ENCODE data around the gene MPI. TPM values are rescaled to one million over a fixed set of nuclear protein-coding genes. Genes with fewer than 3 reads are reported as not detected.

MPI gene
- total RNA-seq, 1 donor: 48.3 TPM

DNA sequence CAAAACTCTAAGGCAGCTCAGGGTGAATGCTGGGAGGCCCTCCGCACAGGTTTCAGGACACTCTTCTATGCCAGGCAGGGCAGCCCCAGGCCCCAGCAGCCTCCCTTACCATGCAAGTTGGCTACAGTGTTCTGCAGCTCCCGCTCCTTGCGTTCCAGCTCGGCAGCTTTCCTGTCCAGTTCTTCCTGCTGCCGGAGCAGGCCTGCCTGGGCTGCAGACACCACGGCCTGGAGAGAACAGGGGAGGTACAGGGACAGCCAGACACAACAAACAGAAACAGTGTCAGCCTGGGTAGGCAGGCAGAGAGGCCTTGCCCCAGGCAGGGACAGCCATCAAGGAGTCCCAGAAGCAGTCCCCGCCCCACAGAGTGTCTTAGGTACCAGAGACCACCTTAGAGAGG is 37.9 kb upstream of the MPI start:
- no peak overlapping the region for H3K4me3 ChIP-seq (ENCODE audit: low read depth, low read length)
- no peak for DNase-seq (ENCODE audit: low read depth)
- TF ChIP-seq, protein P1, sequence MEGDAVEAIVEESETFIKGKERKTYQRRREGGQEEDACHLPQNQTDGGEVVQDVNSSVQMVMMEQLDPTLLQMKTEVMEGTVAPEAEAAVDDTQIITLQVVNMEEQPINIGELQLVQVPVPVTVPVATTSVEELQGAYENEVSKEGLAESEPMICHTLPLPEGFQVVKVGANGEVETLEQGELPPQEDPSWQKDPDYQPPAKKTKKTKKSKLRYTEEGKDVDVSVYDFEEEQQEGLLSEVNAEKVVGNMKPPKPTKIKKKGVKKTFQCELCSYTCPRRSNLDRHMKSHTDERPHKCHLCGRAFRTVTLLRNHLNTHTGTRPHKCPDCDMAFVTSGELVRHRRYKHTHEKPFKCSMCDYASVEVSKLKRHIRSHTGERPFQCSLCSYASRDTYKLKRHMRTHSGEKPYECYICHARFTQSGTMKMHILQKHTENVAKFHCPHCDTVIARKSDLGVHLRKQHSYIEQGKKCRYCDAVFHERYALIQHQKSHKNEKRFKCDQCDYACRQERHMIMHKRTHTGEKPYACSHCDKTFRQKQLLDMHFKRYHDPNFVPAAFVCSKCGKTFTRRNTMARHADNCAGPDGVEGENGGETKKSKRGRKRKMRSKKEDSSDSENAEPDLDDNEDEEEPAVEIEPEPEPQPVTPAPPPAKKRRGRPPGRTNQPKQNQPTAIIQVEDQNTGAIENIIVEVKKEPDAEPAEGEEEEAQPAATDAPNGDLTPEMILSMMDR (IDR thresholded peaks at IDR 0.05; ENCODE audit: insufficient read depth, low read length): no peak

DNA sequence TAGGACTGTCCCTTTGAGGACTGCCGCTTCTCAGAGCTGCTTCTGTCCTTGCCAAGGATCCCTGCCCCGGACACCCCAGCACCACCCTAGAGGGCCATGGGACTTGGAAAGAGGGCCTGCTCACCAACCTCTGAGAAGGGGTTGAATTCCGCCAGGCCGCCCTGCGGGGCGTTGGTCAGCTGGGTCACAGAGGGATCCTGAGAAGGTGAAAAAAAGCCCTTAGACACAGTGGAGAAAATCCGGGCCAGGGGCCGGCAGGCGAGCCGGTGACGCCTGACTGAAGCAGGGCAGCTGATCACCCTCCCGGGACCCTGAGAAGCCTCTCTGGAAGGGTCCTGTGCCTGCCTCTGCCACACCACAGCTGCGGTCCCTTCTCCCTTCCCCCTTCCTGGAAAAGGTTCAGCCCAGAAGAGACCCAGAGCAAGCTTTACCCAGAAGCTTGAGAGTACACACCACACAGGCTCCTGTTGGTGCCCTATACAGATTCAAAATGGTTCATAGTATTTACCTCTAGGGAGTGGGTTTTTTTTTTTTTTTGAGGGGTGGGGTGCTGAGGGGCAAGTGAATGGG is 35.3 kb upstream of the MPI start:
- TF ChIP-seq, protein P1 (IDR thresholded peaks at IDR 0.05; ENCODE audit: insufficient read depth, low read length): no peak
- no peak for DNase-seq (ENCODE audit: low read depth)
- no peak overlapping the region for H3K4me3 ChIP-seq (ENCODE audit: low read depth, low read length)

DNA sequence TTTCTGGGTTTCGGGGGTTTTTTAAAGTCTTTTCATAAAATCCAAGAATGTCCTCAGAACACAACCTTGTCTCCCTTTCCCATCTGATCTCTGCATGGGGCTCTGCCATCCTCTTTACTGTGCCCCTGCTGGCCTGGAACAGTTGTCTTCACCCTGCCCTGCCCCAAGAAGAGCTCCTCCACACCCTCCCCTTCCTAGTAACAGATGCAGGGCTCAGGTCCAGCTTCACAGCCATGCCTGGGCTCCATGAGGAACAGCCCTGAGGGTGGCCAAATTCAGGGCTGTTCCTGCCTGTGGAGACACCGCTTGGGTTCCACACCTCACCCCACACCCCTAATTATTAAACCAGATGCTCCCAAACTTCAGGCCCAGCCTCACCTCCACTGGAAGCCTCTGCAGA is 34.0 kb upstream of the MPI start:
- no peak for DNase-seq (ENCODE audit: low read depth)
- no peak overlapping the region for H3K4me3 ChIP-seq (ENCODE audit: low read depth, low read length)
- TF ChIP-seq, protein P1 (IDR thresholded peaks at IDR 0.05; ENCODE audit: insufficient read depth, low read length): no peak

DNA sequence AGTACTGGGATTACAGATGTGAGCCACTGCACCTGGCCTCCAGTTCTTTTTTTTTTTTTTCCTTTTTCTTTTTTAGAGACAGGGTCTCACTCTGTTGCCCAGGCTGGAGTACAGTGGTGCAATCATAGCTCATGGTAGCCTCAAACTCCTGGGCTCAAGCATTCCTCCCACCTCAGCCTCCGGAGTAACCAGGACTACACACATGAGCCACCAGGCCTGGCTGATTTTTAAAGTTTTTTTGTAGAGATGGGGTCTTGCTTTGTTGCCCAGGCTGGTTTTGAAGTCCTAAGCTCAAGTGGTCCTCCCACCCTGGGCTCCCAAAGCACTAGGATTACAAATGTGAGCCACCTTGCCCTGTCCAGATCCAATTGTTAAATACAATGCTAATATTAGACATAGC is 33.3 kb upstream of the MPI start:
- TF ChIP-seq, protein P1 (IDR thresholded peaks at IDR 0.05; ENCODE audit: insufficient read depth, low read length): no peak
- DNase-seq (ENCODE audit: low read depth): no peak

DNA sequence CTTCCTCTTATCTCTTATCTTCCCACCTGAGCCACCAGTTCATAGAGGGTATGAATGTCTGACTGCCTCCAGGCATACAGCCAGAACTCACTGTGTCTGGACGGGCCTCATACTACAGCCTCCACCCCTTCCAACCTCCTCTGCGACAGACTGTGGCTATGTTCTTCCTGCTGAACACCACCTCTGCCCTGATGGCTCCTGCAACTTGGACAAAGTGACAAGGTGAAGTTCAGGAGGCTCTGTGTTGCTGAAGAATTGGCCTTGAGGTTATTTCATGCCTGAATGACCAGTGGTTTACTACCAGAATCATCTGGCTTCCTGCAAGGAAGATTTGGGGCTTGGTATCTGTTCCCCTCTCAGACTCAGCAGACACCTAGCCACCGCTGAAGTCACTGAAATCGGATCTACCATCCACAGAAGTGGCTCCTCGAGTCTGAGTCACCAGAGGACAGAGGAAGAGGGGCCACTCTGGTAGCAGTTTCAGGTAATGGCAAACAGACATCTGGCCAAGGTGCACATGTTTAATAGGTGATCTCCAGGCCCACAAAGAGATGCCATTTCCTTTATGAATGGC is 32.7 kb upstream of the MPI start:
- no peak overlapping the region for H3K4me3 ChIP-seq (ENCODE audit: low read depth, low read length)
- TF ChIP-seq, protein P1 (IDR thresholded peaks at IDR 0.05; ENCODE audit: insufficient read depth, low read length): no peak
- DNase-seq (ENCODE audit: low read depth): no peak

More for the DNA sequence above, 33.3 kb upstream of the MPI start:
- no peak overlapping the region for H3K4me3 ChIP-seq (ENCODE audit: low read depth, low read length)

DNA sequence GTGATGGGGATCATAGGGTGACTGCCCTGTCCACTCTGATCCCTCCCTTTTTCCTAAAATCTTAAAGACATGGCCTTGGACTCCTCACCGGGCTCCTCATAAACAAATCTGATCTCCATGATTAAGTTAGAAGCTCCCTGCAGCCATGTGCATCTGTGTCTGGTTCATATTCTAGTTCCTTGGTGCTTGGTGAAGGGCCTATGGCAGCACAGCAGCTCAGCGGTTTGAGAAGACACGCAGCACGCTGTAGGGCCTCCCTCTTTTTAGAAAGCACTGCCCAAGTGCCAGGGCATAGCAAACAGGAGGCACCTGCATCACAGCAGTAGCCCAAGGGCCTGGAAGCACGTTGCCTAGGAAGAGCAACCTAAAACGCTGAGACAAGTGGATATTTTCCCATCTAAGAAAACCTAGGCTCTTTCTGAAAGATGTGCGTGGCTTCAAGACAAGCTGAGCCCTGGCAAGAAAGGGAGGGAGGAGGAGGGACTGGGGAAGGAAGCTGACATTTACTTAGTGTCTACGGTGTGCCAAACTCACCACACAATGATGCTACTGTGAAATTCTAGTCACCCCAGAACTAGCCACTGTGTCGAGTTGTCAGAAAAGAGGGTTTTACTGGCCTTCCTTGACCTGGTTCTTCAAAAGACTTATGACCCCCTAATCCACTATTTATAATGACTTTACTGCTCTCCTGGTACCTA is 32.0 kb upstream of the MPI start:
- H3K4me3 ChIP-seq (ENCODE audit: low read depth, low read length): no peak overlapping the region
- TF ChIP-seq, protein P1 (IDR thresholded peaks at IDR 0.05; ENCODE audit: insufficient read depth, low read length): no peak
- DNase-seq (ENCODE audit: low read depth): no peak

All from fibroblast of the aortic adventitia (primary cell).